Activated B cell treated with CpG ODN at 0.5 μM for 24 hours (primary cell): ENCODE data around the gene TAF13. TPM values are rescaled to one million over a fixed set of nuclear protein-coding genes. Genes with fewer than 3 reads are reported as not detected.
A peak's percentile ranks its signal among the peaks of the same experiment; 100 is the strongest.

ENCODE experiments used
- ATAC-seq: fragments of 200-7000 bp; cut with Tn5 transposase; one replicate; pipeline ENCODE4 v1.10.0; 2021; ENCODE audit warnings: low read depth, mild to moderate bottlenecking, moderate library complexity
- CTCF ChIA-PET: fragments of 350-600 bp; sonication (Branson Sonifier 250); formaldehyde crosslinking; loops from one replicate; lab custom pipeline; 2021; ENCODE audit warnings: antibody characterized with exemption; lab: Charles Lee
- POLR2A ChIA-PET: fragments of 350-600 bp; sonication (Branson Sonifier 250); formaldehyde crosslinking; loops from one replicate; lab custom pipeline; 2021; ENCODE audit warnings: antibody characterized with exemption; lab: Charles Lee
- DNase-seq: peaks from one replicate; pipeline ENCODE4 v3.0.0; 2022
- H3K27ac Mint-ChIP-seq: one replicate; pipeline ENCODE4 v1.8.0; 2020; ENCODE audit warnings: mixed read lengths
- H3K27me3 Mint-ChIP-seq: one replicate; pipeline ENCODE4 v1.8.0; 2021; ENCODE audit warnings: mixed read lengths
- H3K36me3 Mint-ChIP-seq: one replicate; pipeline ENCODE4 v1.8.0; 2021; ENCODE audit warnings: low read depth, mixed read lengths
- H3K4me1 Mint-ChIP-seq: one replicate; pipeline ENCODE4 v1.8.0; 2021; ENCODE audit warnings: mixed read lengths
- H3K4me3 Mint-ChIP-seq: one replicate; pipeline ENCODE4 v1.8.0; 2020; ENCODE audit warnings: mild to moderate bottlenecking, mixed read lengths
- H3K9me3 Mint-ChIP-seq: one replicate; pipeline ENCODE4 v1.8.0; 2020; ENCODE audit warnings: mixed read lengths
- CTCF ChIP-seq: fragments of 200-600 bp; IDR thresholded peaks from one replicate; pipeline ENCODE4 v1.8.0; 2022; ENCODE audit warnings: antibody characterized with exemption, mild to moderate bottlenecking
- intact Hi-C: fragments of 100-400 bp; cut with micrococcal nuclease; formaldehyde crosslinking; loops from one replicate; pipeline ENCODE4 v1.15.1; 2024
- total RNA-seq: library from RNA; stranded (reverse); gene quantifications from 2 replicates; pipeline ENCODE4 v1.2.3, GENCODE V29; 2022

TAF13 gene
- total RNA-seq, 1 donor from 2014 or later = 18.5 TPM

- intact Hi-C loops = no loop called here
- peaks cover 30% of the 10 kb centered on the region for H3K4me1 Mint-ChIP-seq
- ChIA-PET POLR2A (interaction anchor here (1.0 kb wide), 1 partner anchor 20 kb away, joined by 3 read pairs; the partner anchor contains the start of gene TAF13), CTCF (no interaction called here)
- ATAC-seq = no peak
- H3K36me3 Mint-ChIP-seq = peaks cover 56% of the 10 kb centered on the region
- H3K4me3 Mint-ChIP-seq = no peak overlapping the region
- no peak for TF ChIP-seq CTCF
- H3K9me3 Mint-ChIP-seq = no peaks in the 10 kb centered on the region
- no peak overlapping the region for H3K27ac Mint-ChIP-seq
- DNase-seq = no peak
- H3K27me3 Mint-ChIP-seq = no peaks in the 10 kb centered on the region
Observed at GRCh38 chr1:109095631-109096030, 19.8 kb upstream of the TAF13 start.

- intact Hi-C loops = loop anchor here (5.0 kb wide), 1 partner anchor 1287 kb away; no protein-coding TSS in a partner anchor
- no peak for TF ChIP-seq CTCF
- H3K4me1 Mint-ChIP-seq = peaks cover 35% of the 10 kb centered on the region
- DNase-seq (no peak), ATAC-seq (no peak)
- H3K36me3 Mint-ChIP-seq = peaks cover 58% of the 10 kb centered on the region
- H3K4me3 Mint-ChIP-seq = no peak overlapping the region
- POLR2A ChIA-PET = interaction anchor here (0.6 kb wide), 1 partner anchor 44 kb away, joined by 4 read pairs; no protein-coding TSS in a partner anchor
- no peaks in the 10 kb centered on the region for H3K27me3 Mint-ChIP-seq
- H3K27ac Mint-ChIP-seq = no peak overlapping the region
- CTCF ChIA-PET = no interaction called here
- no peaks in the 10 kb centered on the region for H3K9me3 Mint-ChIP-seq
Observed at GRCh38 chr1:109094871-109095270, 19.1 kb upstream of the TAF13 start.

- ChIA-PET CTCF (no interaction called here), POLR2A (no interaction called here)
- Mint-ChIP-seq H3K9me3 (no peaks in the 10 kb centered on the region), H3K4me3 (no peak overlapping the region), H3K36me3 (peaks cover 57% of the 10 kb centered on the region), H3K27ac (no peak overlapping the region), H3K27me3 (no peaks in the 10 kb centered on the region), H3K4me1 (peaks cover 36% of the 10 kb centered on the region)
- TF ChIP-seq CTCF = no peak
- no peak for ATAC-seq
- DNase-seq = no peak
- intact Hi-C loops = loop anchor here (5.0 kb wide), 1 partner anchor 1288 kb away; no protein-coding TSS in a partner anchor
Observed at GRCh38 chr1:109094377-109094803, 18.6 kb upstream of the TAF13 start.

GRCh38 chr1:109091839-109092193, 16.0 kb upstream of the TAF13 start:
- ATAC-seq (no peak), DNase-seq (no peak)
- Mint-ChIP-seq H3K27ac (peak overlapping the region; percentile 97), H3K9me3 (no peaks in the 10 kb centered on the region), H3K4me1 (peaks cover 35% of the 10 kb centered on the region), H3K27me3 (no peaks in the 10 kb centered on the region), H3K4me3 (peak overlapping the region; percentile 98), H3K36me3 (peaks cover 55% of the 10 kb centered on the region)
- no peak for TF ChIP-seq CTCF
- CTCF ChIA-PET = interaction anchor here (0.9 to 2.8 kb wide), 2 partner anchors 8 to 16 kb away, joined by 3 to 22 read pairs; partner anchors contain the start of gene TAF13
- POLR2A ChIA-PET = interaction anchor here (1.2 to 5.7 kb wide), 4 partner anchors 9 to 123 kb away, joined by 4 to 140 read pairs (median 43); partner anchors contain the start of genes TAF13 and WDR47
- intact Hi-C loops = loop anchor here (2.0 to 5.0 kb wide), 2 partner anchors 399 to 1290 kb away; partner anchors contain the start of gene PRPF38B

- intact Hi-C loops = loop anchor here (2.0 to 5.0 kb wide), 2 partner anchors 398 to 1291 kb away; partner anchors contain the start of gene PRPF38B
- H3K4me3 Mint-ChIP-seq = peak overlapping the region; percentile 98
- H3K36me3 Mint-ChIP-seq = peaks cover 50% of the 10 kb centered on the region
- ChIA-PET CTCF (interaction anchor here (0.9 to 2.8 kb wide), 4 partner anchors 9 to 122 kb away, joined by 3 to 22 read pairs (median 3); partner anchors contain the start of genes SARS1 and TAF13), POLR2A (interaction anchor here (0.6 to 5.7 kb wide), 13 partner anchors 9 to 399 kb away, joined by 3 to 140 read pairs (median 5); partner anchors contain the start of genes CLCC1, PRPF38B, SARS1 and TAF13)
- H3K9me3 Mint-ChIP-seq = no peaks in the 10 kb centered on the region
- peak overlapping the region; percentile 97 for H3K27ac Mint-ChIP-seq
- H3K4me1 Mint-ChIP-seq = peaks cover 35% of the 10 kb centered on the region
- TF ChIP-seq CTCF = no peak
- no peak for DNase-seq
- no peaks in the 10 kb centered on the region for H3K27me3 Mint-ChIP-seq
- peak; percentile 50 for ATAC-seq
Observed at GRCh38 chr1:109091078-109091838, 15.5 kb upstream of the TAF13 start.
